ENCODE results near the gene EFR3B. TPM values are rescaled to one million over a fixed set of nuclear protein-coding genes. Genes with fewer than 3 reads are reported as not detected.

The EFR3B gene
- total RNA-seq, 1 donor from 2014 or later, result 0.07 TPM

GRCh38 chr2:25035537-25036220 is 6.2 kb upstream of the EFR3B start:
- intact Hi-C loops (cut with micrococcal nuclease), result no loop called here

- intact Hi-C loops (cut with micrococcal nuclease), result no loop called here
These were observed 5.7 kb upstream of the EFR3B start for GRCh38 chr2:25036221-25036559.

- intact Hi-C loops (cut with micrococcal nuclease), result no loop called here
These were observed 2.8 kb upstream of the EFR3B start for GRCh38 chr2:25039126-25039525.

- intact Hi-C loops (cut with micrococcal nuclease), result loop anchor here (1.0 kb wide), 1 partner anchor 681 kb away; the partner anchor contains the start of gene ITSN2
These were observed 459 bp upstream of the EFR3B start for GRCh38 chr2:25041307-25041927.

GRCh38 chr2:25042321-25043240 is 705 bp downstream of the EFR3B start:
- intact Hi-C loops (cut with micrococcal nuclease), result loop anchor here (1.0 to 2.0 kb wide), 9 partner anchors 70 to 966 kb away; partner anchors contain the start of genes ADCY3, CENPO, NCOA1 and PTRHD1

GRCh38 chr2:25043241-25043867 is 1.5 kb downstream of the EFR3B start:
- intact Hi-C loops (cut with micrococcal nuclease), result loop anchor here (2.0 kb wide), 4 partner anchors 217 to 967 kb away; partner anchors contain the start of genes NCOA1 and SF3B6

GRCh38 chr2:25044011-25044410 is 2.1 kb downstream of the EFR3B start:
- intact Hi-C loops (cut with micrococcal nuclease), result no loop called here

GRCh38 chr2:25044990-25045389 is 3.1 kb downstream of the EFR3B start:
- intact Hi-C loops (cut with micrococcal nuclease), result no loop called here

GRCh38 chr2:25049422-25049821 is 7.5 kb downstream of the EFR3B start:
- intact Hi-C loops (cut with micrococcal nuclease), result no loop called here

GRCh38 chr2:25050128-25050527 is 8.3 kb downstream of the EFR3B start:
- intact Hi-C loops (cut with micrococcal nuclease), result no loop called here

GRCh38 chr2:25053041-25053440 is 11.2 kb downstream of the EFR3B start:
- intact Hi-C loops (cut with micrococcal nuclease), result no loop called here

- intact Hi-C loops (cut with micrococcal nuclease), result no loop called here
These were observed 12.8 kb downstream of the EFR3B start for GRCh38 chr2:25054720-25055119.

GRCh38 chr2:25055376-25055920 is 13.6 kb downstream of the EFR3B start:
- intact Hi-C loops (cut with micrococcal nuclease), result no loop called here

GRCh38 chr2:25056098-25056821 is 14.4 kb downstream of the EFR3B start:
- intact Hi-C loops (cut with micrococcal nuclease), result no loop called here

- intact Hi-C loops (cut with micrococcal nuclease), result no loop called here
These were observed 20.6 kb downstream of the EFR3B start for GRCh38 chr2:25062511-25062917.

GRCh38 chr2:25063876-25064660 is 22.2 kb downstream of the EFR3B start:
- intact Hi-C loops (cut with micrococcal nuclease), result no loop called here

- intact Hi-C loops (cut with micrococcal nuclease), result no loop called here
These were observed 23.9 kb downstream of the EFR3B start for GRCh38 chr2:25065768-25066167.

- intact Hi-C loops (cut with micrococcal nuclease), result no loop called here
These were observed 24.6 kb downstream of the EFR3B start for GRCh38 chr2:25066455-25066854.

- intact Hi-C loops (cut with micrococcal nuclease), result no loop called here
These were observed 26.3 kb downstream of the EFR3B start for GRCh38 chr2:25068217-25068616.

GRCh38 chr2:25071966-25072365 is 30.1 kb downstream of the EFR3B start:
- intact Hi-C loops (cut with micrococcal nuclease), result no loop called here

All from T-helper 1 cell treated with Interleukin-12 subunit alpha and Interleukin-12 subunit beta and Interleukin-4 antibody, amounts not matched to agents 30 ng/mL and 1 ng/mL, for 36 hours (primary cell).